Neural cell (in vitro differentiated cells): ENCODE results near the gene CNTNAP2.

Source experiments
- EP300 ChIP-seq: fragments of 450-650 bp; conservative IDR thresholded peaks from 2 replicates; pipeline ENCODE4 v1.6.1; 2014; ENCODE audit warnings: antibody characterized with exemption, mild to moderate bottlenecking, moderate library complexity; ENCODE audit not compliant: poor library complexity, severe bottlenecking
- EZH2 ChIP-seq: fragments of 200-600, 300-800 bp; shearing (Covaris generic), sonication (generic); IDR thresholded peaks from 2 replicates; pipeline ENCODE4 v1.6.1; 2014; ENCODE audit warnings: antibody characterized with exemption, low read length, borderline replicate concordance, mild to moderate bottlenecking; ENCODE audit not compliant: insufficient read depth, poor library complexity, severe bottlenecking
- MXI1 ChIP-seq: fragments of 450-650 bp; conservative IDR thresholded peaks from 2 replicates; pipeline ENCODE4 v1.6.1; 2014; ENCODE audit warnings: antibody characterized with exemption, mild to moderate bottlenecking; ENCODE audit not compliant: poor library complexity, severe bottlenecking
- POLR2AphosphoS5 ChIP-seq: IDR thresholded peaks from 2 replicates; pipeline ENCODE4 v1.6.1; 2012
- RAD21 ChIP-seq: fragments of 450-650 bp; conservative IDR thresholded peaks from 2 replicates; pipeline ENCODE4 v1.6.1; 2014; ENCODE audit warnings: antibody characterized with exemption, mild to moderate bottlenecking, moderate library complexity
- SMC3 ChIP-seq: fragments of 450-650 bp; conservative IDR thresholded peaks from 2 replicates; pipeline ENCODE4 v1.6.1; 2014; ENCODE audit warnings: antibody characterized with exemption, mild to moderate bottlenecking, moderate library complexity; ENCODE audit not compliant: poor library complexity
- TAF1 ChIP-seq: IDR thresholded peaks from 2 replicates; pipeline ENCODE4 v1.6.1; 2012; ENCODE audit warnings: low read depth
- TF ChIP-seq, protein P1 (sequence below): fragments of 450-650 bp; IDR thresholded peaks from 2 replicates; pipeline ENCODE4 v1.5.1; 2014; ENCODE audit warnings: antibody characterized with exemption, mild to moderate bottlenecking, moderate library complexity; ENCODE audit not compliant: poor library complexity, severe bottlenecking
- TF ChIP-seq, protein P2 (sequence below): IDR thresholded peaks from 2 replicates; pipeline ENCODE4 v1.6.1; 2012; ENCODE audit warnings: borderline replicate concordance

DNA sequence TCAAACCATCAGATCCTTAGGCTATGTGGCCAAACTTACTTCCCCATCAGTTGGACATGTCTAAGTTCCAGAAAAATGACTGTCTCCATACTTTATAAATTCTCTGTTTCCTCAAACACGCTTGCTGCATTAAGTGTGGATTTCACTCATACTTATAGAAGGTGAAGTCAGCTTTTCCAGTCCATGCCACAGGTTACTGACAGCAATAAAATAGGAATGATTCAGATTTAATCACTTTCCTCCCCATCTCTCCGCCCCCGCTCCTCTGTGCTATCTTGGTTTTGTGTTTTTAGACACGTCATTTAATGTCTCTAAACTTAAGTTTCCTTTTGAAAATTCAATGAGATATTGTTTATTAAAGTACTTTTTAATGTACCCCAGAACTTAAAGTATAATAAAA, 1376.0 kb downstream of the CNTNAP2 start:
- no peak for TF ChIP-seq POLR2AphosphoS5
- TF ChIP-seq, protein P1, sequence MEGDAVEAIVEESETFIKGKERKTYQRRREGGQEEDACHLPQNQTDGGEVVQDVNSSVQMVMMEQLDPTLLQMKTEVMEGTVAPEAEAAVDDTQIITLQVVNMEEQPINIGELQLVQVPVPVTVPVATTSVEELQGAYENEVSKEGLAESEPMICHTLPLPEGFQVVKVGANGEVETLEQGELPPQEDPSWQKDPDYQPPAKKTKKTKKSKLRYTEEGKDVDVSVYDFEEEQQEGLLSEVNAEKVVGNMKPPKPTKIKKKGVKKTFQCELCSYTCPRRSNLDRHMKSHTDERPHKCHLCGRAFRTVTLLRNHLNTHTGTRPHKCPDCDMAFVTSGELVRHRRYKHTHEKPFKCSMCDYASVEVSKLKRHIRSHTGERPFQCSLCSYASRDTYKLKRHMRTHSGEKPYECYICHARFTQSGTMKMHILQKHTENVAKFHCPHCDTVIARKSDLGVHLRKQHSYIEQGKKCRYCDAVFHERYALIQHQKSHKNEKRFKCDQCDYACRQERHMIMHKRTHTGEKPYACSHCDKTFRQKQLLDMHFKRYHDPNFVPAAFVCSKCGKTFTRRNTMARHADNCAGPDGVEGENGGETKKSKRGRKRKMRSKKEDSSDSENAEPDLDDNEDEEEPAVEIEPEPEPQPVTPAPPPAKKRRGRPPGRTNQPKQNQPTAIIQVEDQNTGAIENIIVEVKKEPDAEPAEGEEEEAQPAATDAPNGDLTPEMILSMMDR, result no peak
- no peak for TF ChIP-seq MXI1
- no peak for TF ChIP-seq TAF1
- no peak for TF ChIP-seq RAD21
- TF ChIP-seq EZH2, result no peak
- no peak for TF ChIP-seq EP300
- TF ChIP-seq, protein P2, sequence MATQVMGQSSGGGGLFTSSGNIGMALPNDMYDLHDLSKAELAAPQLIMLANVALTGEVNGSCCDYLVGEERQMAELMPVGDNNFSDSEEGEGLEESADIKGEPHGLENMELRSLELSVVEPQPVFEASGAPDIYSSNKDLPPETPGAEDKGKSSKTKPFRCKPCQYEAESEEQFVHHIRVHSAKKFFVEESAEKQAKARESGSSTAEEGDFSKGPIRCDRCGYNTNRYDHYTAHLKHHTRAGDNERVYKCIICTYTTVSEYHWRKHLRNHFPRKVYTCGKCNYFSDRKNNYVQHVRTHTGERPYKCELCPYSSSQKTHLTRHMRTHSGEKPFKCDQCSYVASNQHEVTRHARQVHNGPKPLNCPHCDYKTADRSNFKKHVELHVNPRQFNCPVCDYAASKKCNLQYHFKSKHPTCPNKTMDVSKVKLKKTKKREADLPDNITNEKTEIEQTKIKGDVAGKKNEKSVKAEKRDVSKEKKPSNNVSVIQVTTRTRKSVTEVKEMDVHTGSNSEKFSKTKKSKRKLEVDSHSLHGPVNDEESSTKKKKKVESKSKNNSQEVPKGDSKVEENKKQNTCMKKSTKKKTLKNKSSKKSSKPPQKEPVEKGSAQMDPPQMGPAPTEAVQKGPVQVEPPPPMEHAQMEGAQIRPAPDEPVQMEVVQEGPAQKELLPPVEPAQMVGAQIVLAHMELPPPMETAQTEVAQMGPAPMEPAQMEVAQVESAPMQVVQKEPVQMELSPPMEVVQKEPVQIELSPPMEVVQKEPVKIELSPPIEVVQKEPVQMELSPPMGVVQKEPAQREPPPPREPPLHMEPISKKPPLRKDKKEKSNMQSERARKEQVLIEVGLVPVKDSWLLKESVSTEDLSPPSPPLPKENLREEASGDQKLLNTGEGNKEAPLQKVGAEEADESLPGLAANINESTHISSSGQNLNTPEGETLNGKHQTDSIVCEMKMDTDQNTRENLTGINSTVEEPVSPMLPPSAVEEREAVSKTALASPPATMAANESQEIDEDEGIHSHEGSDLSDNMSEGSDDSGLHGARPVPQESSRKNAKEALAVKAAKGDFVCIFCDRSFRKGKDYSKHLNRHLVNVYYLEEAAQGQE, result no peak
- TF ChIP-seq SMC3, result no peak
